ENCODE measurements around the gene SNX5.

Gene SNX5

DNA sequence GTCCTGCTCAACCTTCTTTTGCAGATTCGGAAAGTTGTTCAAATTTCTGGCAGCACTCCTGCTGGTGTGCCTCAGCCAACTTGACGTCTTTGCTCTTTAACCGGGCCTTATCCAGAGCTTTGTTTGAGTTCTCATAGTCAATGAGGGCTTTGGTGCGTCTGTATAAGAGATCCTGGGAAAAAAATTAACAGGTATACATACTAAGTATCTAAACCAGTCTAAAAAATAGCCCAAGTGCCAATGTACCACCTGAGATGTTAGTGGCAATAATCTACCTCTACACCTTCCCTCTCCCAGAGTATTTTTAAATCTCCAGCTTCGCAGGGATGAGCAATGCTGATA, 21.1 kb downstream of the SNX5 start:
- TF ChIP-seq POLR2A (IDR thresholded peaks at IDR 0.05; ENCODE audit: extremely low read depth, insufficient read length), result no peak
- TF ChIP-seq, protein P1, sequence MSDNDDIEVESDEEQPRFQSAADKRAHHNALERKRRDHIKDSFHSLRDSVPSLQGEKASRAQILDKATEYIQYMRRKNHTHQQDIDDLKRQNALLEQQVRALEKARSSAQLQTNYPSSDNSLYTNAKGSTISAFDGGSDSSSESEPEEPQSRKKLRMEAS (IDR thresholded peaks at IDR 0.05; ENCODE audit: low read depth, low read length), result no peak
- TF ChIP-seq, protein P2, sequence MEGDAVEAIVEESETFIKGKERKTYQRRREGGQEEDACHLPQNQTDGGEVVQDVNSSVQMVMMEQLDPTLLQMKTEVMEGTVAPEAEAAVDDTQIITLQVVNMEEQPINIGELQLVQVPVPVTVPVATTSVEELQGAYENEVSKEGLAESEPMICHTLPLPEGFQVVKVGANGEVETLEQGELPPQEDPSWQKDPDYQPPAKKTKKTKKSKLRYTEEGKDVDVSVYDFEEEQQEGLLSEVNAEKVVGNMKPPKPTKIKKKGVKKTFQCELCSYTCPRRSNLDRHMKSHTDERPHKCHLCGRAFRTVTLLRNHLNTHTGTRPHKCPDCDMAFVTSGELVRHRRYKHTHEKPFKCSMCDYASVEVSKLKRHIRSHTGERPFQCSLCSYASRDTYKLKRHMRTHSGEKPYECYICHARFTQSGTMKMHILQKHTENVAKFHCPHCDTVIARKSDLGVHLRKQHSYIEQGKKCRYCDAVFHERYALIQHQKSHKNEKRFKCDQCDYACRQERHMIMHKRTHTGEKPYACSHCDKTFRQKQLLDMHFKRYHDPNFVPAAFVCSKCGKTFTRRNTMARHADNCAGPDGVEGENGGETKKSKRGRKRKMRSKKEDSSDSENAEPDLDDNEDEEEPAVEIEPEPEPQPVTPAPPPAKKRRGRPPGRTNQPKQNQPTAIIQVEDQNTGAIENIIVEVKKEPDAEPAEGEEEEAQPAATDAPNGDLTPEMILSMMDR (IDR thresholded peaks at IDR 0.05; ENCODE audit: low read depth, low read length), result no peak
- TF ChIP-seq MYC (IDR thresholded peaks at IDR 0.05; ENCODE audit: low read depth, low read length), result no peak
- DNase-seq (ENCODE audit: low read depth), result no peak
- H3K4me3 ChIP-seq (ENCODE audit: low read depth, low read length), result no peak overlapping the region

DNA sequence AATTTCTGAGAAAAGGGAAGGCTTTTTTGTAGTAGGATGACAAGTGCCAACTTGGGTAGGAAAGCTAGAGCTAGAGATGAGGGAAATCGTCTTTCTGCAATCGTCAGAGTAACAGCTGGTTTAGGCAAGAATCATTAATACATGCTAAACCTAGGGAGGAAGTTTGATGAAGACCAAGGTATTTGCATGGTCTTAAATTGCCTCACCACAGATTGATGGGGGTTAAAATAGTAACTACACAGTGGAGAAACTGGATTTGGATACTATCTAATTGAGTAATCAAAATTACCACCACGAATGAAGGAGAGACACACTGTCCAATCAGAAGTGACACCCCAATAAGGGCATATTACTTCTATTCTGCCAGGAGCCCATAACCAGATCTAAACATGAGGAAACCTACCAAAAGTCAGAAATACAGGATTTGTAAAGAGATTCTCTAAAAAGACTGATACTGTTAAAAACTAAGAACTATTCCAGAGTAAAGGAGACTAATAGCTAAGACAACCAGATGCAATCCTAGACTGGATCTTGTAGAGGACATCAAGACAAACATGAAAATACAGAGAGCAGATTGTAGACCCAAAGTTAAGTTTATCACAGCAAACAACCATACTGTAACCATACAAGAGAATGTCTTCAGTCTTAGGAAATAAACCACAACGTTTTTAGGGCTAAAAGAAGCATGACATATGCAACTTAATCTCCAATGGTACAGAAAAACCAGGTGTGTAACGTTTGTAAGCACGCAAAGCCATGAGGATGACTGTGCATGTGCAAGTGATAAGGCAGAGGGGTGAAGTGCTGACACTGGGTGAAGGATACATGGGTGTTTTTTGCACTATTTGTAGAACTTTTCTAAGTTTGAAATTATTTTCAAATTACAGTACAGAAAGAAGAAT, 21.8 kb downstream of the SNX5 start:
- TF ChIP-seq, protein P1 (IDR thresholded peaks at IDR 0.05; ENCODE audit: low read depth, low read length), result no peak
- TF ChIP-seq MYC (IDR thresholded peaks at IDR 0.05; ENCODE audit: low read depth, low read length), result no peak
- TF ChIP-seq, protein P2 (IDR thresholded peaks at IDR 0.05; ENCODE audit: low read depth, low read length), result no peak
- TF ChIP-seq POLR2A (IDR thresholded peaks at IDR 0.05; ENCODE audit: extremely low read depth, insufficient read length), result no peak
- no peak for DNase-seq (ENCODE audit: low read depth)
- no peak overlapping the region for H3K4me3 ChIP-seq (ENCODE audit: low read depth, low read length)

DNA sequence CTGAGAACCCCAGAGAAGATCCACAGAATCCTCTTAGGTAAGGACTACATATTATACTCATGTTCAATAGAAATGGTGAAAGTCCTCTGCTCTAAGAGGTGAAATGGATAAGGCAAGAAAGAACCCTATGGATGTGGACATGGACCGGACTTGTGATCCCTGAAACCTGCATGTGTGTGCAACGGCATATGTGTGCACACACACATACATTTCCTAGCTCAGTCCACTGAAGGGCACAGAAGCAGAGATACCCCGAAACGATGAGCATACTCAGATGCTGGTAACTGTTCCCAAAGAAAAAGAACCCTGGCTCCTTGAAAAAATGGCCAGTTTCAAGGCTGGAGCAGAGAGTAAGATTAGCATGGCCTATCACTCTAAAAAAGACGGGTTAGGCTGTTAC, 22.6 kb downstream of the SNX5 start:
- no peak overlapping the region for H3K4me3 ChIP-seq (ENCODE audit: low read depth, low read length)
- no peak for DNase-seq (ENCODE audit: low read depth)
- TF ChIP-seq, protein P2 (IDR thresholded peaks at IDR 0.05; ENCODE audit: low read depth, low read length), result no peak
- TF ChIP-seq MYC (IDR thresholded peaks at IDR 0.05; ENCODE audit: low read depth, low read length) (no peak), POLR2A (IDR thresholded peaks at IDR 0.05; ENCODE audit: extremely low read depth, insufficient read length) (no peak)
- TF ChIP-seq, protein P1 (IDR thresholded peaks at IDR 0.05; ENCODE audit: low read depth, low read length), result no peak

DNA sequence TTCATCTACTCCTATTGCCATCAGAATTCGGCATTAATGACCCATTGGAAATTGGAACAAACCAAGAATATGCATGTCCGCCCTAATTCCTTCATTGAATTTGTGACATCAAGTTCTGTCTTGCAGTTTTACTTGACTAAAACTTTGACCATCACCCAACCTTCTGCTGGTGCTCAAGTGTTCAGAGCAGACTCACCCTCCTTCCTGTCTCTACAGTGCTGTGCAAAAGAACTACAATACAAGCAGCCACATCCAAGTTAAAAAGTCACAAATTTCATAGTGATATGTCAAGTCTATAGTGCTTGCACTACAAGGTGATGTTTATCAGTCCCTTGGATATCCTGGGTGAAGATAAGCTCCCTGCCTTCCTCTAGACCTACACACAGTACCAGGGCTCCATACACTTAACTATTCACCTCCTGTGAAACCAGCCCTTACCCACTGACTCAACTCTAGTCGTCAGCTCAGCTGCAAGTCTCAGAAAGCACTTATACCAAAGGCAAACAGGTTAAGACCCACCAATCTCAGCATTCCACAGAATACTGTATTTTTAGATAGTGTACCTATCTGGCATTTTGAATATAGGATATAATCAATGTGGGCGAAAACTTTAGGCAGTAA, 23.6 kb downstream of the SNX5 start:
- no peak for DNase-seq (ENCODE audit: low read depth)
- TF ChIP-seq, protein P2 (IDR thresholded peaks at IDR 0.05; ENCODE audit: low read depth, low read length), result no peak
- TF ChIP-seq, protein P1 (IDR thresholded peaks at IDR 0.05; ENCODE audit: low read depth, low read length), result no peak
- TF ChIP-seq MYC (IDR thresholded peaks at IDR 0.05; ENCODE audit: low read depth, low read length), result no peak
- TF ChIP-seq POLR2A (IDR thresholded peaks at IDR 0.05; ENCODE audit: extremely low read depth, insufficient read length), result no peak
- H3K4me3 ChIP-seq (ENCODE audit: low read depth, low read length), result no peak overlapping the region

DNA sequence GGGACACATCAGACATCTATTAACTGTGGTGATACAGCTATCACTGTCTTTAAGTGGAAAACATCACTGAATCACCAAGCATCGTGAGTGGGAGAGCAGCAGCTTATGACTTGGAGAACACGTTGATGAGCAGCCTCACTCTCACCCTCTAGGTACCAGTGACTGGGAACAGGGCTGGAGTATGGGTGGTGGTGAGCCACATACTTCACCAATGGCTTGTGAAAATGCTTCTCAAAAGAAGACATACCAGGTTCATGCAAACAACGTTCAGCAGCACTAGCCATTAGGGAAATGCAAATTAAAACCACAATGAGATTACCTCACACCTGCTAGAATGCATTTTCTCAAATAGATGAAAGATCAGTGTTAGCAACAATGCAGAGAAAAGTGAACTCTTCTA, 25.3 kb downstream of the SNX5 start:
- no peak overlapping the region for H3K4me3 ChIP-seq (ENCODE audit: low read depth, low read length)
- TF ChIP-seq, protein P2 (IDR thresholded peaks at IDR 0.05; ENCODE audit: low read depth, low read length), result no peak
- no peak for TF ChIP-seq POLR2A (IDR thresholded peaks at IDR 0.05; ENCODE audit: extremely low read depth, insufficient read length)
- TF ChIP-seq, protein P1 (IDR thresholded peaks at IDR 0.05; ENCODE audit: low read depth, low read length), result no peak
- no peak for TF ChIP-seq MYC (IDR thresholded peaks at IDR 0.05; ENCODE audit: low read depth, low read length)
- DNase-seq (ENCODE audit: low read depth), result no peak
